Ishikawa (cell line): ENCODE results near the gene FNDC11.

ENCODE experiments used
- CEBPB ChIP-seq: IDR thresholded peaks from 2 replicates; pipeline ENCODE4 v1.6.1; 2012
- CREB1 ChIP-seq: IDR thresholded peaks from 2 replicates; pipeline ENCODE4 v1.6.1; 2012; ENCODE audit warnings: low read depth
- EGR1 ChIP-seq: IDR thresholded peaks from 2 replicates; pipeline ENCODE4 v1.6.1; 2012
- EP300 ChIP-seq: IDR thresholded peaks from 2 replicates; pipeline ENCODE4 v1.6.1; 2012; ENCODE audit warnings: borderline replicate concordance
- FOXM1 ChIP-seq: IDR thresholded peaks from 2 replicates; pipeline ENCODE4 v1.6.1; 2012; ENCODE audit warnings: low read depth, borderline replicate concordance
- NFIC ChIP-seq: IDR thresholded peaks from 2 replicates; pipeline ENCODE4 v1.6.1; 2012
- RAD21 ChIP-seq: IDR thresholded peaks from 2 replicates; pipeline ENCODE4 v1.6.1; 2012; ENCODE audit warnings: low read depth
- TAF1 ChIP-seq: IDR thresholded peaks from 2 replicates; pipeline ENCODE4 v1.6.1; 2012; ENCODE audit warnings: low read depth, mild to moderate bottlenecking
- TCF12 ChIP-seq: IDR thresholded peaks from 2 replicates; pipeline ENCODE4 v1.6.1; 2012; ENCODE audit warnings: low read depth
- TEAD4 ChIP-seq: IDR thresholded peaks from 2 replicates; pipeline ENCODE4 v1.6.1; 2012
- YY1 ChIP-seq: IDR thresholded peaks from 2 replicates; pipeline ENCODE4 v1.6.1; 2012; ENCODE audit warnings: low read depth
- ZBTB7A ChIP-seq: IDR thresholded peaks from 2 replicates; pipeline ENCODE4 v1.6.1; 2012; ENCODE audit warnings: low read depth
- TF ChIP-seq, protein P1 (sequence below): IDR thresholded peaks from 2 replicates; pipeline ENCODE4 v1.6.1; 2012; ENCODE audit warnings: low read depth, mild to moderate bottlenecking
- TF ChIP-seq, protein P2 (sequence below): IDR thresholded peaks from 2 replicates; pipeline ENCODE4 v1.6.1; 2012
- TF ChIP-seq, protein P3 (sequence below): IDR thresholded peaks from 2 replicates; pipeline ENCODE4 v1.6.1; 2012

Gene FNDC11

DNA sequence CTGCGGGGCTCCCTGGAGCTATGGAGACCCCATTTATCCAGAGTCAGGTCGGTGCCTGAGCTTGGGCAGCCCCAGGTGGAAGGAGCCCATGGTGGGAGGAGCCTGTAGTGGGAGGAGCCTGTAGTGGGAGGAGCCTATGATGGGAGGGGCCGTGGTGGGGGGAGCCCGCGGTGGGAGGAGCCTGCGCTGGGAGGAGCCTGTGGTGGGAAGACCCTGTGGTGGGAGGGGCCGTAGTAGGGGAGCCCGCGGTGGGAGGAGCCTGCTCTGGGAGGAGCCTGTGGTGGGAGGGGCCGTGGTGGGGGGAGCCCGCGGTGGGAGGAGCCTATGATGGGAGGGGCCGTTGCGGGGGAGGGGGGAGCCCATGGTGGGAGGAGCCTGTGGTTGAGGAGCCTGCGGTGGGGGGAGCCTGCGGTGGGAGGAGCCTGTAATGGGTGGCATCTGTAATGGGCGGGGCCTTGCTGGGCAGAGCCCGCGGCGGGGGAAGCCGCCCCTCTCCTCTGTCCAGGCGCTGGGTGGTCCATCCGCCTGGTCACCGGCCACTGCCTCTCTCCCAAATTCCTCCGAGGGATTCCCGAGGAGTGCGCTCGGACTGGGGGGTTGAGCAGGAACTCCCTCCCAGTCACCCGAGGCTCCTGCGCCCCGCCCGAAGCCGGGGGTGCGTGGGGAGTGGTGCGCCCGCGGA, 567 bp upstream of the FNDC11 start:
- TF ChIP-seq RAD21 (no peak), TEAD4 (no peak), TAF1 (peak; percentile 35; the same call in 1 of the 2 replicates), YY1 (no peak)

DNA sequence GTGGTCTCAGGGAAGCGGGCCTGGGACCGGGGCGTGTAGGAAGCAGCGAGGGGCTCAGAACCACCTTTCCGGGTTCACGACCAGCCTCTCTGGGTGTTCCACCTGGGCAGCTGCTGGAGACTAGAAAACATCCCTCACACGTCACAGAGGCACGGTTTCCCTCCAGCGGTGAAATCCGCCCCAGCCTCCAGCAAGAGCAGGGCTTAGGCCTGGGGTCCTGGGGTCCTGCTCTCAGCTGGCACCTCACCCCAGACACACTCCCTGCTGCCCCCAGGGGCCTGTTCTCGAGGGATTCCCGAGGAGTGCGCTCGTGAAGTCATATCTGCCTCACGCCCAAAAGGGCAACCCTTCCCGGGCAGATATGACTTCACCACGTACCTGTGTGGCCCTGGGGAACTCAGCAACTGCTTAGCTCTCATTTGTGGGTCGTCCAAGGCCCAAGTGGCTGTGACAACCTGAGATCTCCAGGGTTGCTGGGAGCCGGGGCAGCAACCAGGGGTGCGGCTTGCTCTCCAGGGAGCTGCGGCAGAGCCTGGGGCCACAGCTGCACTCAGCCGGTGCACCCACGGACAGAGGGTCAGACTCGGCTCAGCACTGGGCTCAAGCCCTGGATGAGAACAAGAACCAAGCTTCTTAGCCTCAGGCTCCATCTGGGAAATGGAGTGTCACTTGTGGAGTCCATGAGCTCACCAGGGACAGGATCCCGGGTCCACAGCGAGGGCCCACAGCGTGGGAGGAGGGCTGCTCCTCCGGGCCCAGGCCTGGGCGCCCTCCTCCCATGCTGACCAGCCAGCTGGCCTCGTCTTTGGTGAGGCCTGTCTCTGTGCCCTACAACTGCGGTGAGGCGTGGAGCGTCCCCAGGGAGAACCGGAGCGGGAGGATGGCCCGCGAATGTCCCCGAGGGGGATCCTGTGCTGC, 661 bp downstream of the FNDC11 start:
- TF ChIP-seq, protein P1, sequence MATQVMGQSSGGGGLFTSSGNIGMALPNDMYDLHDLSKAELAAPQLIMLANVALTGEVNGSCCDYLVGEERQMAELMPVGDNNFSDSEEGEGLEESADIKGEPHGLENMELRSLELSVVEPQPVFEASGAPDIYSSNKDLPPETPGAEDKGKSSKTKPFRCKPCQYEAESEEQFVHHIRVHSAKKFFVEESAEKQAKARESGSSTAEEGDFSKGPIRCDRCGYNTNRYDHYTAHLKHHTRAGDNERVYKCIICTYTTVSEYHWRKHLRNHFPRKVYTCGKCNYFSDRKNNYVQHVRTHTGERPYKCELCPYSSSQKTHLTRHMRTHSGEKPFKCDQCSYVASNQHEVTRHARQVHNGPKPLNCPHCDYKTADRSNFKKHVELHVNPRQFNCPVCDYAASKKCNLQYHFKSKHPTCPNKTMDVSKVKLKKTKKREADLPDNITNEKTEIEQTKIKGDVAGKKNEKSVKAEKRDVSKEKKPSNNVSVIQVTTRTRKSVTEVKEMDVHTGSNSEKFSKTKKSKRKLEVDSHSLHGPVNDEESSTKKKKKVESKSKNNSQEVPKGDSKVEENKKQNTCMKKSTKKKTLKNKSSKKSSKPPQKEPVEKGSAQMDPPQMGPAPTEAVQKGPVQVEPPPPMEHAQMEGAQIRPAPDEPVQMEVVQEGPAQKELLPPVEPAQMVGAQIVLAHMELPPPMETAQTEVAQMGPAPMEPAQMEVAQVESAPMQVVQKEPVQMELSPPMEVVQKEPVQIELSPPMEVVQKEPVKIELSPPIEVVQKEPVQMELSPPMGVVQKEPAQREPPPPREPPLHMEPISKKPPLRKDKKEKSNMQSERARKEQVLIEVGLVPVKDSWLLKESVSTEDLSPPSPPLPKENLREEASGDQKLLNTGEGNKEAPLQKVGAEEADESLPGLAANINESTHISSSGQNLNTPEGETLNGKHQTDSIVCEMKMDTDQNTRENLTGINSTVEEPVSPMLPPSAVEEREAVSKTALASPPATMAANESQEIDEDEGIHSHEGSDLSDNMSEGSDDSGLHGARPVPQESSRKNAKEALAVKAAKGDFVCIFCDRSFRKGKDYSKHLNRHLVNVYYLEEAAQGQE: no peak
- TF ChIP-seq EP300 (no peak), RAD21 (no peak)

DNA sequence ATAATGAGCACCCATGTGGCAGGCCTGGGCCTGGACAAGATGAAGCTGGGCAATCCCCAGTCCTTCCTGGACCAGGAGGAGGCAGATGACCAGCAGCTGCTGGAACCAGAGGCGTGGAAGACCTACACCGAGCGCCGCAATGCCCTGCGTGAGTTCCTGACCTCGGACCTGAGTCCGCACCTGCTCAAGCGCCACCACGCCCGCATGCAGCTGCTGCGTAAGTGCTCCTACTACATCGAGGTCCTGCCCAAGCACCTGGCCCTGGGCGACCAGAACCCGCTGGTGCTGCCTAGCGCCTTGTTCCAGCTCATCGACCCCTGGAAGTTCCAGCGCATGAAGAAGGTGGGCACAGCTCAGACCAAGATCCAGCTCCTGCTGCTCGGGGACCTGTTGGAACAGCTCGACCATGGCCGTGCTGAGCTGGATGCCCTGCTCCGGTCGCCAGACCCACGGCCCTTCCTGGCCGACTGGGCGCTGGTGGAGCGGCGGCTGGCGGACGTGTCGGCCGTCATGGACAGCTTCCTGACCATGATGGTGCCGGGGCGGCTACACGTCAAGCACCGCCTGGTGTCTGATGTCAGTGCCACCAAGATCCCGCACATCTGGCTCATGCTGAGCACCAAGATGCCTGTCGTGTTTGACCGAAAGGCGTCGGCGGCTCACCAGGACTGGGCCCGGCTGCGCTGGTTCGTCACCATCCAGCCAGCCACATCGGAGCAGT, 1.9 kb downstream of the FNDC11 start:
- TF ChIP-seq YY1 (no peak), CEBPB (no peak), CREB1 (no peak), EGR1 (no peak), FOXM1 (no peak), RAD21 (no peak), EP300 (no peak), NFIC (no peak), ZBTB7A (no peak), TEAD4 (no peak)
- TF ChIP-seq, protein P2, sequence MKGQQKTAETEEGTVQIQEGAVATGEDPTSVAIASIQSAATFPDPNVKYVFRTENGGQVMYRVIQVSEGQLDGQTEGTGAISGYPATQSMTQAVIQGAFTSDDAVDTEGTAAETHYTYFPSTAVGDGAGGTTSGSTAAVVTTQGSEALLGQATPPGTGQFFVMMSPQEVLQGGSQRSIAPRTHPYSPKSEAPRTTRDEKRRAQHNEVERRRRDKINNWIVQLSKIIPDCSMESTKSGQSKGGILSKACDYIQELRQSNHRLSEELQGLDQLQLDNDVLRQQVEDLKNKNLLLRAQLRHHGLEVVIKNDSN: no peak
- TF ChIP-seq, protein P1: no peak

DNA sequence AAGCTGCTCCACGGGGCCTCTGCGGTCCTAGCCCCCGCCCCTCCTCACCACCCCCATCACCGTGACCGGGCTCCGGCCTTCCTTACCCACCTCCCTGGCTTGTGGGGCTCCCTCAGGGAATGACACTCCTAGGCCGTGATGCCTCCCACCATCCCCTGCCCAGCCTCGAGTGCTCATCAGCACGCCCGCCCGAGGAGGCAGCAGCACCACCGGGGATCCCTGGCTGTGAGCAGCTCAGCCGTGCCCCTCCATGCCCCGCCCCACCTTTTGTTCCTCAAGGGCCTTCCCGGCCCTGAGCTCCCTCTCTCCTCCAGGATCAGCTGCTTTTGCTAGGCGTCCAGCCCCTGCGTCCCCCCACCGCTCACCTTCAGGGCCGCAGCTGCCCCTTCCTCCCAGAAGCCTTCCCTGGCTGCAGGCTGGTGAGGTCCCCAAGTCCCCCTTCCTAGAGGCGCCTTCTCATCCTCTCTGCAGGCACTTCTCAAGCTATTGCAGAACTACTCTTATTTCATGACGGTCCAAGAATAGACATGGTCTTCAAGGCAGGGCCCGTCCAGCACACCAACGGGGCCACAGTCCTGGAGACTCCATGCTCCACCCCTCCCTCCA, 3.0 kb downstream of the FNDC11 start:
- TF ChIP-seq EGR1: no peak
- TF ChIP-seq NFIC: no peak
- TF ChIP-seq EP300: no peak
- no peak for TF ChIP-seq RAD21

DNA sequence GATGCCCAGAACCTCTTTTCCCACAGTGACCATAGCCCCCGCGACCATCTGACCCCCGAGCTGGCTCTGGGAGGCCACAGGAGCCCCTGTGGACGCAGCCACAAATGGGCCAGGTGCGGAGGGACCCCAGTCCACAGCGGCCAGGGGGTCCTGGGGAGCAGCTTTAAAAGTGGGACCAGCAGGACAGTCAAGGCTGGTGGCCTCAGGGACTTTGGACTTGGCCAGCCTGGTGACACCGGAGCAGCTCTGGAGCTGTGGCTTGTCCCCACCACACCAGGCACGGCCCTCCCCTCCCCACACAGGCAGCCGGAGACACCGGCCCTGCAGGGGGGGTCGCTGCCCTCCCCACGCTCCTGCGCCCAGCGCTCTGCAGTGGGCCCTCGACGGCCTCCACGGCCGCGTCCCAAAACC, 3.5 kb downstream of the FNDC11 start:
- TF ChIP-seq CREB1: no peak
- TF ChIP-seq FOXM1: no peak
- no peak for TF ChIP-seq EGR1
- TF ChIP-seq CEBPB: no peak
- TF ChIP-seq NFIC: no peak
- TF ChIP-seq, protein P2: no peak
- TF ChIP-seq YY1: no peak
- no peak for TF ChIP-seq TEAD4
- no peak for TF ChIP-seq TAF1

DNA sequence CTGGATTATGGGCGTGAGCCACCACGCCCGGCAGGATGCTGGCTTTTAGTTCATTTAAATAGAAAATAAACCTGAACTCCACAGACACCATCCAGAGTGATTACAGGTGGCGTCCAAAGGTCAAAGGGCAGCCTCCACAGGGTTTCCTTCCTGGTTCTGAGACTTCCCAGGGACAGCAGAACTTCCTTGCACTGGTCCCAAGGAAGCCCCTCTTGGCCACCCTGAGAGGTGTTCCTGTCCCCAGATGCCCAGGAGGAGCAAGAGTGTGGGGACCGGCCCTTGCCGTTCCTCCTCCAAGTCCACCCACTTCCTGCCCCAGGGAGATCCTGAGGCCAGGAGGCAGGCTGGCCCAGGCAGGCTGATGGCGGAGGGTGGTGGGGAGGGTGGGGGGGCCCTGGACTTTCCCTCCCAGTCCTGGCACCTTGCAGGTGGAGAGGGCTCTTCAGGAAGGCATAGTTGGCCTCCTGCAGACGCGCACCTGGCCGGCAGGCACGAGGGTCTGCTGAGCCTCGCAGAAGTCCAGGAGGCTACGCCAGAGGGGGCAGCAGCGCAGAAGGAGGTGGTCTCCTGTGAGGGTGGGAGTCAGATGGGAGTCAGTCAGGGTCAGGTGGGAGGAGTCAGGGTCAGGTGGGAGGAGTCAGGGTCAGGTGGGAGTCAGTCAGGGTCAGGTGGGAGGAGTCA, 5.0 kb downstream of the FNDC11 start:
- TF ChIP-seq TAF1 (no peak), CEBPB (no peak), EP300 (no peak), NFIC (no peak), TCF12 (no peak), CREB1 (no peak), RAD21 (no peak), ZBTB7A (no peak), FOXM1 (no peak), YY1 (no peak), TEAD4 (no peak), EGR1 (no peak)
- TF ChIP-seq, protein P1: no peak
- TF ChIP-seq, protein P3, sequence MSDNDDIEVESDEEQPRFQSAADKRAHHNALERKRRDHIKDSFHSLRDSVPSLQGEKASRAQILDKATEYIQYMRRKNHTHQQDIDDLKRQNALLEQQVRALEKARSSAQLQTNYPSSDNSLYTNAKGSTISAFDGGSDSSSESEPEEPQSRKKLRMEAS: no peak
- TF ChIP-seq, protein P2: no peak
